NCI-H2171 treated with DMSO at 0.1 percent for 48 hours (cell line): ENCODE data around the gene SYT1.

Source experiments
- DNase-seq: peaks from one replicate; lab custom pipeline; 2025; lab: John Stamatoyannopoulos, UW

The SYT1 gene

DNA sequence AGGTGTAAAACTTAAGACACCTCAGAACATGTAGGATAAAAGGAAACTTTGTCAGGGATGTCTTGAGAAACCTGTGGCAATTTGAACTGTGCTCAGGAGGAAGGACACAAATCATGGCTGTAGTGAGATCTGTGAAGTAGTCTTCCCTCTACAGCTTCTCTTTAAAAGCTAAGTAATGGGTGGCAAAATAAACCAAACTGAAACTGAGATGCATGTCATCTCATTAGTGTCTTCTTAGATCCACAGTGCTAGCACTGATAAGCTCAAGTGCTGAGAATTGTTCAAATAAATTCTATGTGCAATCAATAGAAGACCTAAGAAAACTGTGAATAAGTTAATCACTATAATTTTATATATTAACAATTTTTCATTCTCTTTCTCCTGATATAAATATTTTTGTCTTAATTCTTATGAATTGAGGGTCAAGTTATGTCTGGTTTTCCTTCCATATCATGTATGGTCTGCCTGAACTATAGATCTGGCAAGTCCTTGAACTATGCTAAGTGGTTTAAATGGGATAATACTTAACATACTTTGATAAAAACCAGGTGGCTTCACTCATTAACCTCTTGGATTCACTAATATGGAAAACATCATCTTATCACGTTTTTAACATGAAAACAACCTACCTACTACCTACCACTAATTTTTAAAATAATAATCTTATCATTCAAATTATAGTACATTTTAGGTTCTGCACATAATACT, 27.2 kb downstream of the SYT1 start:
- DNase-seq, result no peak

DNA sequence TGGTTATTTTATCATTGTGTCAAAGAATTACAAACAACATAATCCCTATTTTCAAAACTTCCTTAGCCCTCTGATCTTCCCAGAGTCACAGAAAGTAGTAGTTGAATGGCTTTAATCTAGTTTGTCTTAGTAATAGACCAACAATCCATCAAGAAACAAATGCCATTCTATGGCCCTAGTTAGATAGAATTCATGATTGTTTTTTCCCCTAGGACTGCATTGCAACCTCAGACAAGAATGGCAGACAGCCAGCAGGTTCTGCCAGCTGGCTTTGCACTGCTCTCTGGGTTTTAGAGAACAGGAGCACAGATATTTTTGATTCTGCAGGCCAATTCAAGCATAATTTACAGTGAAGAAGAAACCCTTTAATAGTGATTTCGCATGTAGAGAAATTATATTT, 33.8 kb downstream of the SYT1 start:
- peak; percentile 91 for DNase-seq

DNA sequence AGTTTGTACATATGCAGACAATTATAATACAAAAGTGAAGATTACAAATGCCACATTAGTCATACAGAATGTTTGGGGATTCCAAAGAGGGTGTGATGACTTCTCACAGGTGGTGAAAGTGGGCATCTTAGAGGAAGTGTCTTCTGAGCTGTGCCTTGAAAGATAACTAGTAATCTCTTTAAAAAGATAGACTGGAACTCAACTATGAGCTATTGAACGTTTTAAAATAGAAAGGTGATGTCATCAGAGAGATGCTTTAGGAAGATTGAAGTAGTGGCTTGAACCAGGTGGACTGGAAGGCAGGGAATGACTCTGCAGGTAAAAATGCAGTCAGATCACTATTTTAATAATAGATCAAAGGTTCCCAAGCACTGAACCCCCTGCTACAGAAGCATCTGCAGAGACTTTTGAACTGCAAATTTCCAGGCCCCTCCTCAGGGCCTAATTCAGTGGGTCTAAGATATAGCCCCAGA, 50.3 kb downstream of the SYT1 start:
- DNase-seq, result no peak

DNA sequence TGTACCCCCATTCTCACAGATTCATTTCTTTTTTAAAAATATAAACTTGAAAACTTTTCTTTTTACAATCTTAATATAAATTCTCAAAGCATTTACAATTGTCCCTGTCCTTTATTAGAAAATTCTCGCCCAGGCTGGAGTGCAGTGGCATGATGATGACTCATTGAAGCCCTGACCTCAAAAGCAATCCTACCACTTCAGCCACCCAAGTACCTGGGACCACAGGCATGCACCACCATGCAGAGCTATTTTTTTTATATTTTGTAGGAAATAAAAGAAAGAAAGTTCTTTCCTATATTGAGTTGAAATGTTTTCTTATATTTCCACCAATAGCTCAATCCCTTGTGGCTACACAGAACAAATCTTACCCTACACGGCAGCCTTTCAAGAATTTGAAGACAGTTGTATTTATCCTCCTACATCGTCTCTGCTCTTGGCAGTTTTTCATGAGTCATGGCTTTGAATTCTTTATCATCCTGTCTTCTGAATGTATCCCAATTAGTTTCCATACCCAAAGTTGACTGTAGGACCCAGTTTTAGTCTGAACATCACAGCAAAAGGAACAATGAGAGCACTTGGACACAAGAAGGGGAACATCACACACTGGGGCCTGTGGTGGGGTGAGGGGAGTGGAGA, 52.4 kb downstream of the SYT1 start:
- no peak for DNase-seq

DNA sequence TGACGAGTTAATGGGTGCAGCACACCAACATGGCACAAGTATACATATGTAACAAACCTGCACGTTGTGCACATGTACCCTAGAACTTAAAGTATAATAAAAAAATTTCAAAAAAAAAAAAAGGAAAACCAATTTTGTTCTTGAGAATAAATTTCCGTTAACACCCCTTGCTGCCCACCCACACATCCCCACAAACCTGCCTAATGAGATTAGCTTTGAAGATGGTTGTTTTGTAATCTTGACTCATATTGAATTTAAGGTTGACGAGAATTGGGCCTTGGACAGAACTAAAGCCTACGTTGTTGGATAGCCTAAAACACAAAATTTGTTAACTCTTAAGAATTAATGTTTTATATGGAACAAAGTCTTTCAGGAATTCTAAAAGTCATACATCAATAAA, 52.9 kb downstream of the SYT1 start:
- DNase-seq, result no peak

DNA sequence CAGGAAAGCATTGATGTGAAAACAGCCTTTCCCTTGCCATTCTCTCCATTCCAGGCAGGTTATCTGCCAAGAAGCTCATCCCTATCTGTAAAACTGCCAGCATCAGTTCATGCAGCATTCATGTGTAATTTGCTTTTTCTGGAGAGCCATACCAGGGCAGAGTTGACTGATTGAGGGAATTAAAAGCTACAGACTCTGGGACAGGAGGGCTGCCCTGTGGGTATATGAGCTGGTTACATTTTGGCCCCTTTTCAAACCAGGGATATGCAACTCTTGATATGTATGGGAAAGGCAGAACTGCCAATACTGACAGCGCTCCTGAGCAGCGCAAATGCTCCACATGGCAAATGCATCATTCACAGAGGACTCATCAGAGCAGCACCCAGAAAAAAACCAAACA, 53.7 kb downstream of the SYT1 start:
- no peak for DNase-seq

DNA sequence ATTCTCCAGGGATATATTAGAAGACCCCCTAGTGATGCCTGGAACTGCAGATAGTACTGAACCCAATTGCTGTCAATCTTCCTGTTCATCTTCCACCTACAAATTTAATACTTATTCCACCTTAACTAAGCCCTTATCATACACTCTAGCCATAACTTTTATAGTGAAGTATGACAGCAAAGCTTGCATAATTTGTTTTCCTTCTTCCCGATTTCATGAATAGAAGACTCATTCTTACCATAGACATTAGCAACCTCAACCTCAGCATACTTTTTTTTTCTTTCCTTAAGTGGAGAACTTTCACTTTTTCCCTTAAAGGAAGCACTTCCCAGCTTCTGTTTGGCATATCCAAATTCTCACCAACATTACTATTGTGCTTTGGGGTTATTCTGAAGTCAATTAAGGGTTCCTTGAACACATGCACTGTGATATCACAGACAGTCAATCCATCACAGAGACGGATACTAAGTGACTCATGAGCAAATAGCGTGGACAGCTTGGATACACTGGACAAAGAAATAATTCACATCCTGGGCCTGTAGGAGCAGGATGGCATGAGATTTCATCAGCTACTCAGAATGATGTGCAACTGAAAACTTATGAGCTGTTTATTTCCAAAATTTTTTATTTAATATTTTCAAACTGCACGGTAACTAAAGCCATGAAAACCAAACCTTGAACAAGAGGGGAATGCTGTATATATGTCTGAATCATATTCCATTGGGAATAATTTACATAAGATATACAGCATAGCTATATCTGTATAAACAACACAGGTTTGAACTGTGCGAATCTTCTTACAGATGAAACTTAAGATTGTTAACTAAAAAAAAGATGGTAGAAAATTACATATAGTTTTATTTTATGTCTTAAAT, 63.9 kb downstream of the SYT1 start:
- DNase-seq, result no peak

DNA sequence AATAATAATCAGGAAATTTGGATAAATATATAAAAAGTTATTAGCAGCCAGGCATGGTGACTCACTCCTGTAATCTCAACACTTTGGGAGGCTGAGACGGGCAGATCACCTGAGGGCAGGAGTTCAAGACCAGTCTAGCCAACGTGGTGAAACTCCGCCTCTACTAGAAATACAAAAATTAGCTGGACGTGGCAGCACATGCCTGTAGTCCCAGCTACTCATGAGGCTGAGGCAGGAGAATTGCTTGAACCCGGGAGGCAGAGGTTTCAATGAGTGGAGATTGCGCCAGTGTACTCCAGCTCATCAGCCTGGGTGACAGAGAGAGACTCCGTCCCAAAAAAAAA, 64.5 kb downstream of the SYT1 start:
- no peak for DNase-seq

DNA sequence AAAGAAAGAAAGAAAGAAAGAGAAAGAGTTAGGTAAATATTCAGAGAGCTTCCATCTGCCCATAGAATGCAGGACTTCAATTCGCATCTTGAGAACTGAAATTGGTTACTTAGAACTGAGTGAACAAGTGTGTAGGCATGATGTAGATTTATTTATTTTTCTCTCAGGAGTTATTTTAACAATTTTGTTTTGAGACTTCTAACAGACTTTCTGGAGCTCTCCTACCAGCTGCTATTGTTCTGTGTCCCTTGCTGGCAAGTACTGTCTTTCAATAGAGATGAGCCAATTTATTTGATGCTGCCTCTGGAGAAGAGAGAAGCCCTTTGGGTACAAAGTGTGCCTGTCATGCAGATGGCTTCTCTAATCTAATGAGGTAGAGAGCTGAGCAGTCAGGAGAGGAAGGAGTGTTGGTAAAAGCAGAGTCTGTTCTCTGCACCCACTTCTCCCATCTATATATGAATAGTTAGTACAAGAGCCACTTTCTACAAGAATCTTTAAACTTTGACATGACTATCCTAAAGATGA, 67.0 kb downstream of the SYT1 start:
- peak; percentile 12 for DNase-seq

DNA sequence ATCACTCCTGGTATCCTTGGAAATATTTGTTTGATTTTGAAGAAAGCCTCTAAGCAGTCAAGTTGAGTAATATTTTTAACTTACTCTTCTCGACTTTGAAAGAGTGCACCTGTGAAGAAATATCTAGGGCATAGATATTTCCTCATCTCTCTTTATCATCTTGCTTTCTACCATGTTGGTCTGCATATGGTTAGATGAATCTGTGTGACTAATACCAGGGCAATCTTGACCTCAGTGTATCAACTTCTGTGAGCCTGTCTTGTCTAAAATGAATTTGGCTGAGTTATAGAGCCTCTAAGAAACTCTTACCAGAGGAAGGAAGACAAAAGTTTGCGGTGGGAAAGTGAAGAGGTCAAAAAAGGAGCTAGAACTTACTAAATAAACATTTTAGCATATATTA, 68.4 kb downstream of the SYT1 start:
- DNase-seq, result no peak

DNA sequence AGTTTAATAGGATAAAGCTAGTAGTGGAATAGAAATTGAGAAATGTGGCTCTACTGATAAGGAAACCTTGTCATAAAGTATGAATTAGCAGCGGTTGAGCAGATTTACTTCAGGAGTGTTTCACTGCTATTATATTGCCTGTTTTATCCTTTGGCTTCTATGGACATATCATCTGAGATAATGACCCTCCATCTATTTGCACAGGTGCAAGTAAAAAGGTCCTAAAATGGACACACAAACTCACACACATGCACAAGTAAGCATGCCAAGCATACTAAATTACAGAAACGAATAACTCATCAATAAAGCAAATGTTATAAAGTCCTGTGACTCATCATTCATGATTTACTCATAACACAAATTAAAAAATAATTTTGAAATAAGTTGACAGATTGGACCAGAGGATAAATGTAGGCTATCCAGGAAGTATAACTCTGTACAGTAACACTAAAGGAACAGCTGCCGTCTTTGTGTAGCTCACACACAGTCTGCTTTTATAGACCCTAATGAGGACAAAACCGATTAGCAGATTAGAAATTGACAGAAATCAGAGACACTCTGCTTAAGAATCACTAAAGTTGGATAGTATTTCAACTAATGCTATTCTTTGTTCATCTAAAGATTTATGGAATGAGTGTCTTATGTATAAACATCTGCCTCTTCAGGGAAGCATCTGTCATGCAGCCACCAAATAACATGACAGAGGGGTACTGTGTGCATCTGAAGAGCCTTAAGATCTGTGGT, 73.9 kb downstream of the SYT1 start:
- DNase-seq, result peak; percentile 83

DNA sequence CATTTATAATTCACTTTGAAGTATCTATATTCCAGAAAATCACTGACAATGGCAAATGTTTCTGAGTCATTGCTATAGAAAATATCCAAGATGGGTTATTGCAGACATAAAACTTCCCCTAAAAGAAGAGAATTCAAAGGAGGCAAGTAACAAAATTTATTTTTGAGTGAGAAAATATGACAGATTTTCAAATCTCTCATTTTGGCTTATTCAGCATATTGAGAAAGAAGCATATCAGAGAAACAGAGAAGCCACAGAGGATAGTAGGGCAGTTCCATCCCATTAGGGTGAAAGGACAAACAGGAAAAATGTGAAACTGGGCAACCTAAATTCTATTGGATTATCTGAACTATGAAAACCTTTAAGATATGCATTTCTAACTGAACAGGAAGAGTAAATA, 85.0 kb downstream of the SYT1 start:
- no peak for DNase-seq

DNA sequence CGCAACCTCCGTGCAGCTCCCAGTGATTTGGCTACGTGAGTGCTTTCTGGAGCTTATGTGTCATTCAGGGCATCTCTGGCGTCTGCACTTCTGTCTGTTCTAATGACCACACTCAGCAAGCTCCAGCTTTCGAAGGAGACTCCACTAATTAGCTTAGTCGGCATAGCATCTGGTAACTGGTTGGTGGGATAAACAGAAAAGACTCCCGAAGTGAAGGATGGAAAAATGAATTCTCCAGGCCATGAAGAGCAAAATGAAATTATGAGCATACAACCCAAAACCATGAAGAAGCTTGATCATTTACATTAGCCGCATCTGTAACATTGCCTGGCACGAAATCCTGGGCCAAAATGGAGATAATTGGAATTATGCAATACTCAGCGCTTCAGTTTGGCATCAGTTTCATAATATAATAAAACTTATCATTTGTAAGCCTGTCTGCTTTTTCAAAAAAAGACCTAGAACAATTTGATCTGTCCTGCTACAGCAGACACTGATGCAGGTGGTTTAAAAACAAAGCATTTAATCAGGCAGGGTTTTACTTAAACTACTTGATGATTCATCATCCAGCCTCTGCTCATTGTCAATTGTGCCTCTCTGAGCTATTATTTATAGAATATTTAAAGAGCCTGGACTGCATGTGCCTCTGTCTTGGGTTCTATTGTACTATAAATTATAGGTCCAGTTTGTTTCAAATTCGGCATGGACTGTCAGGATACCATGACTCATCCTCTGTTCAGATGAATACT, 87.4 kb downstream of the SYT1 start:
- peak; percentile 64 for DNase-seq

DNA sequence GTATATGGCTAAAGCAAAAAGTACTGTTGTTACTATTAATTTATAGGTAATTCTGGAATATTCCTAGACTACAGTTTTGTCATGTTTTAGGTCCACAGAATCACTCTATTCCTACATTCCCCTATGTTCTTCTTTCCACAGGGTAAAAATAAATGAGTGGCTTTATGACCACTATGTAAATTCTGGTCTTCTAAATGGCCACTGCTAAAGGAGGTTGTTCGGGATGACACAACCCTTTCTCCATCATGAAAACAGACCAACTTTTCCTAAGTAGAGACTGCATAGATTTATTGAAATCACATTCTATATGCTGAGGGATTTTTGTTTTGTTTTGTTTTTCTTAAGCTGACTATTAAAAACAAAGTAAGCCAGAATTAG, 88.0 kb downstream of the SYT1 start:
- no peak for DNase-seq

DNA sequence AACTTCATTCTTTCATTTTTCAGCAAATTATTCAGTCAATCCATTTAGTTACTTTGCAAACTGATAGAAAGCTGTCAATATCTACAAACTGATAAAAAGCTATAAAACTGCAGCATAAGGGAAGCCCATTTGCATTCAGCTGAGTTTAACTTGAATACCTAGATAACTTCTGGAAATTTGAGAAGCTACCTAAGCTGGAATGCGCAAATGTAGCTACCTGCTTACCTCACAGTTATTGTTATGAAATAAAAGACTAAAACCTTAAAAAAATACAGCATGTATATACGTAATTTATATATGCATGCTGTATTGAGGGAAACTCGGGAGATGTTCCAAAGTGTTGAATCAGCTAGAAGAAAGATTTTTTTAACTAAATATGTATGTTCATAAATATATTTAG, 94.4 kb downstream of the SYT1 start:
- DNase-seq, result no peak

DNA sequence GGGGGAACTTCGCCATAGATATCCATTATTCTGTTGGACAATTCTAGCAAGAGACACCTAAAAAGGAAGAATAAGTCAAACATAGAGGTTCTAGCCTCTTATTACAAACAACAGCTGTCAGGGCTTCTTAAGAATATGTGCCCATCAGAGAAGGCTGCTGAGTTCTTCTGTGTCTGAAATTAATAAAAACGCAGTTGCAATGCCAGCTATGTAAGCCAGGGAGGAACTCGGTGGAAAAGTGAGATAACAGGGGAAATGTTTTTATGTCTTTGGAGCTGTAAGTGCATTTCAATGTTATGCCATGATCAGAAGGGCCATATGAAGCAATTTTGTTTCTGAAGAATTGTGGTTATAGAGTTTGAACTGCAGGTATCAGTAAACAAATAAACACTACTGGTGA, 95.0 kb downstream of the SYT1 start:
- peak; percentile 51 for DNase-seq

DNA sequence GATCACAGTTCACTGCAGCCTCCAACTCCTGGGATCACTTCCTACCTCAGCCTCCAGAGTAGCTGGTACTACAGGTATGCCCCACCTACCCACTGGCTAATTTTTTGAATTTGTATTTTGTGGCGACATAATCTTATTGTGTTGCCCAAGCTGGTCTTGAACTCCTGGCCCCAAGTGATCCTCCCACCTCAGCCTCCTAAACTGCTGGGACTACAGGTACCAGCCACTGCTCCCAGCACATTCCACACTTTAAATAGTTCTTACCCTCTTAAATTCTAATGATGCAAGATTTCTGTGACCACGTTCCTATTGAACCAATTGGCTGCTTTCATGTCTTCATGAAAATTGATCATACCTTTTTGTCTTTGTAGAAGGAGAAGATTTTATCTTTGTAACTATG, 96.6 kb downstream of the SYT1 start:
- DNase-seq, result no peak

DNA sequence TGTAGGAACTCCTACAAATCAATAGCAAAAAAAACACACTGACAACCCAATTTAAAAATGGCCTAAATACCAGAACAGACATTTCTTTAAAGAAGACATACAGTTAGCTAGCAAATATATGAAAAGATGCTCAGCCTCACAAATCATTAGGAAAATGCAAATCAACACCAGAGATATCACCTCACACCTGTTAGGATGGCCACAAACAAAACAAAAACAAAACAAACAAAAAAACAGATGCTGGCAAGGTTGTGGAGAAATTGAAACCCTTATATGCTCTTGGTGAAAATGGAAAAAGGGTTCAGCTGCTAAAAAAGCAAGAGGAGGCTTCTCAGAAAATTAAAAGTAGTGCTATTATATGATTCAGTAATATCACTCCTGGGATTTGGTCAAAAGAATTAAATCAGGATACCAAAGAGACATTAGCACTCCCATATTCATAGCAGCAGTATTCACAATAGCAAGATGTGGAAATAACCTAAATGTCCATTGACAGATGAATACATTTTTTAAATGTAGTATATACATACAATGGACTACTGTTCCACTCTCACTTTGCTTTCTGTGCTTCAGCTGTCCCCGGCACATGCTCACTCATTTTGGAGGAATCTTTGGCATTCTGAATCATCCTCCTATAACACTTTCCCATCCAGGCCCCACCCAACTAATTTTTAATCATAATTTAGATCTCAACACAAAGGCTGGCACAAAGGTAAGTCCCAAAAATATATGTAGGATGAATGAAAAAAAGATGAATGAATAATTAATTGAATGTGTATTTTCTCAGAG, 99.1 kb downstream of the SYT1 start:
- DNase-seq, result no peak

DNA sequence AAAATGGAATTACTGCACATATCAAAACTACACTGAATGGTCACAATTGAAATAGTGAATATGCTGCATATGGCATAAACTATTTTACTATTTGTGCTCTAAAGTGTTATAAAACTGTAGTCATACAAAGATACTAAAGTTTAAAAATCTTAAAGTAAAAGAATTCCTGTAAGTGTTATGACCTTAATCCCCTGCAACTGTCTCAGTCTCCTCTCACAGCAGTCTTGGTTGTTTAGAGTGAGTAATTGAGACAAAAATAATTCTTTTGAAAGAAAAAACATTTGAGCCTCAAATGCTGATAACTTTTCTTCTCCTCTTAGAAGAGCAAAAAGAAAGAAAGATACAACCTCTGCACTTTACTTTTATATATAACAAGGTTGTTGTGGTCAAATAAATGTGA, 99.9 kb downstream of the SYT1 start:
- DNase-seq, result no peak

DNA sequence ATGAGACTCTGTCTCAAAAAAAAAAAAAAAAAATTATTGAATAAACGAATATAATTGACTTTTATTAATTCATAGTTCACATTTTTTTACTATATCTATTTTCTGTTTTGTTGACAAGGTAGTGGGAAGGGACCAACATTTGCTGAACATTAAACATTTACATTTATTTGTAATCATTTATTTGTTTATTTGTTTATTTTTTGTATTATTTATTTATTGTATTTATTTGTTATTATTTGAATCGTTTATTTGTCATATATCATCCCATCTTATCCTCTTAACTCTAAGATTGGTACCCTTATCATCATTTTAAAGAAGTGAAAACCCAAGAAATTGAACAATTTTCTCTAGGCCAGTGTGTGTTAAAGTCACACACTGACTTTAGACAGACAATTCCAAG, 101.5 kb downstream of the SYT1 start:
- no peak for DNase-seq

DNA sequence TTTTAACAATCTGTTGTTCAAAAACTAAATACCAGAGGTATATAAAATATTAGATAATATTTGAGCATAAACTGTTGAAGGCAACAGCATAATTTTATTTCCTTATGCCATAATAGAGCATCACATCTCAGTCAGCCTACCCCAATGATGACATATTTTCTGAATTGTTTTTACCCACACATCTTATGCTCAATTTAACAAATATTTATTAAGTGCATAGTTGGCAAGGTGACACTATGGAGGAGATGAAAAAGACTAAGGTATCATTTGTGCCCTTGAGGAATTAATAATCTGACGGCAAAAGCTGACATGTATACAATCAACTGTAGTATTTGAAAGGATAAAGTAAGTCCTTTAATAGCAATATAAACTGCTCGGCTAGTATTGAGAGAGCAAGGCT, 102.4 kb downstream of the SYT1 start:
- peak; percentile 26 for DNase-seq
